ENCODE results near the gene PACS1.

GRCh38 chr11:66089067-66089466, 19.0 kb downstream of the PACS1 start:
- TF ChIP-seq EZH2 (IDR thresholded peaks at IDR 0.05; ENCODE audit: low read length, missing control alignments): no peak
- no peak for TF ChIP-seq CTCF (conservative IDR thresholded peaks at IDR 0.05 in 1 of 2, IDR thresholded peaks at IDR 0.05 in 1 of 2; ENCODE audit: low read depth in 1 of 2, low read length in 2 of 2)

All from fibroblast of lung (primary cell).